Stimulated activated CD4-positive, alpha-beta T cell treated with anti-CD3 and anti-CD28 coated beads, Interleukin-4, amount 100 ng/mL, for 24 hours (primary cell): ENCODE data around the gene CLDN5.
"Not testable (repeated sequence)": the region's sequence is repeated elsewhere in the genome, so short reads cannot be mapped to it uniquely, and the experiment has no call there.

Experiments used
- DNase-seq: peaks from one replicate; pipeline ENCODE4 v3.0.0-alpha.2; 2020

Gene CLDN5

DNA sequence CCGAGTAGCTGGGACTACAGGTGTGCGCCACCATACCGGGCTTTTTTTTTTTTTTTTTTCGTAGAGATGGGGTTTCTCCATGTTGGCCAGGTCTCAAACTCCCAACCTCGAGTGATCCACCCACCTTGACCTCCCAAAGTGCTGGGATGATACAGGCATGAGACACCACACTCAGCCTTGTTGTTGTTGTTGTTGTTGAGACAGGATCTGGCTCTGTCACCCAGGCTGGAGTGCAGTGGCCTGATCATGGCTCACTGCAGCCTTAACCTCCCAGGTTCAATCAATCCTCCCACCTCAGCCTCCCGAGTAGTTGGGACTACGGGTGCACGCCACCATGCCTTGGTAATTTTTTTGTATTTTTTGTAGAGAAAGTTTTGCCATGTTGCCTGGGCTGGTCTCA is 23.4 kb upstream of the CLDN5 start:
- no peak for DNase-seq

DNA sequence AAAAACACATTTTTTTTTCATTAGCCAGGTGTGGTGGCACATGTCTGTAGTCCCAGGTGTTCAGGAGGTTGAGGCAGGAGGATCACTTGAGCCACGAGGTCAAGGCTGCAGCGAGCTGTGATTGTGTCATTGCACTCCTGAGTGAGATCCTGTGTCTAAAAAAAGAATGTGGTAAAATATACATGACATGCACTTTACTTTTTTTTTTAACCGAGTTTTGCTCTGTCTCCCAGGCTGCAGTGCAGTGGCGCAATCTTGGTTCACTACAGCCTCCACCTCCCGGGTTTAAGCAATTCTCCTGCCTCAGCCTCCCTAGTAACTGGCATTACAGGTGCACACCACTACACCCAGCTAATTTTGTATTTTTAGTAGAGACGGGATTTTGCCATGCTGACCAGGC is 22.5 kb upstream of the CLDN5 start:
- no peak for DNase-seq

DNA sequence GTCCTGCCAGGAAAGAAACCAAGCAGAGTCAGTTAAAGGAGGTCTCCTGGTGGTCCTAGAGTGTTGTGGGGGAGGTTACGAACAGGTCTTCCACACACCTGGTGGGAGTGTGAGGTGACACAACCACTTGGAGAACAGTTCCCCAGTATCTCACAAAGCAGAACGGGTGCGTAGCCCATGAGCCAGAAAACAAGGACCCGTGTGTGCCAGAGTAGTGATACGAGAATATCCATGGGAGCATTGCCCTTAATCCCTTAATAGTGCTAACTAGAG is 21.7 kb upstream of the CLDN5 start:
- DNase-seq: no peak

DNA sequence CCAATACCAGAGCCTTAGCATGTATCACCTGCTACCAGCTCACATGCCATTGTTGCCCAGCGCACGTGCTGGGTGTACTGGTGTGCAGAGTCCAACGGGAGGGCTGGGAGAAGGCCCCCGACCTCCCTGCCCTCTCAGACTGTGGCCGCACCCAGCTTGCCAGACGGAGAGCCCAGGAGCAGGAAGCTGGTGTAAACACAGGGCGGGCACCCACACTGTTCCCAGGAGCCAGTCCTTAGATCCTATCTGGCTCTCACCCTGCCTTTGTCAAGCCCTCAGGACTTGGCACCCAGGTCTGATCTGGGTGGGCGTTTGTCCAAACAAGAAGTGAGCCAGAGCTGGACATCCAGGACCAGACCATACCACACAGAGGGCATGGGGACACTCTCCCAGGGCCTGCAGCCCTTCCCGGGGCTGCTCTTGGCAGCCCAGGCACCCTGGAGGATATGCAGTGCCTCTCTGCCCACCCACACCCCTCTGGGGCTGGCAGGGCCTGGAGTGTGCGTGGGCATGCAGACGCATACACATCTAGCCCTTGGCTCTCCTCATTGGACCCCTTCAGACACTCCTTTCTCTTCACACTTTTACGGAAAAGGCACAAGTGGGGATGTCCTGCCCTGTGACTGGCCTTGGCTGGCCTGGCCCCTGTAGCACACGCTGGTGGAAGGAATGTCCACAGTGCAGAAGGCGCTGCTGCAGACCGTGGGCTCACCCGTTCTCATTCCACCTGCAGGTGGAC is 19.9 kb upstream of the CLDN5 start:
- no peak for DNase-seq

DNA sequence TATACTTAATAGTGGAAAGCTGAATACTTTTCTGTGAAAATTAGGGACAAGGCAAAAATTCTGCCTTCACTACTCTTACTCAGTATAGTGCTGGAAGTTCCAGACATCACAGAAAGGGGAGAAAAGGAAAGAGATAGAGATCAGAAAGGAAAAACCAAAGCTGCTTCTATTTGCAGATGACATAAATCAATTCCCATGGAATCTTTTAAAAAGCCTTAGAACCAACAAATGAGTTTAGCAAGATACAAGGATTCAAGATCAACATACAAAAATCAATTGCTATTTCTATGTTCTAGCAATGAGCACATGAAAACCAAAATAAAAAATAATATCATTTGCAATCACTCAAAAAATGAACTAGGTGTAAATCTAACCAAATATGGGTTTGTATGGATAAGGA is 16.2 kb upstream of the CLDN5 start:
- no peak for DNase-seq

DNA sequence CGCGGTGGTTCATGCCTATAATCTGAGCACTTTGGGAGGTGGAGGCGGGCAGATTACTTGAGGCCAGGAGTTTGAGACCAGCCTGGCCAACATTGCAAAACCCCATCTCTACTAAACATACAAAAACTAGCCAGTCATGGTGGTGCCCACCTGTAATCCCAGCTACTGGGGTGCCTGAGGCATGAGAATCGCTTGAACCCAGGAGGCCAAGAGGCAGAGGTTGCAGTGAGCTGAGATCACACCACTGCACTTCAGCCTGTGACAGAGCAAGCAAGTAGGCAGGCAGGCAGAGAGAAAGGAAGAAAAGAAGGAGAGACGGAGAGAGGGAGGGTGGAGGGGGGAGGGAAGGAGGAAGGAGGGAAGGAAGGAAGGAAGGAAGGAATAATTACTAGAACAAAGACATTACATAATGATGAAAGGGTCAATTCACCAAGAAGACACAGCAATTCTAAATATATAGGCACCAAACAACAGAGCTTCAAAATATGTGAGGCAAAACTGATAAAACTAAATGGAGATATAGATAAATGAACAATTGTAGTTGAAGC is 13.8 kb upstream of the CLDN5 start:
- DNase-seq: no peak

DNA sequence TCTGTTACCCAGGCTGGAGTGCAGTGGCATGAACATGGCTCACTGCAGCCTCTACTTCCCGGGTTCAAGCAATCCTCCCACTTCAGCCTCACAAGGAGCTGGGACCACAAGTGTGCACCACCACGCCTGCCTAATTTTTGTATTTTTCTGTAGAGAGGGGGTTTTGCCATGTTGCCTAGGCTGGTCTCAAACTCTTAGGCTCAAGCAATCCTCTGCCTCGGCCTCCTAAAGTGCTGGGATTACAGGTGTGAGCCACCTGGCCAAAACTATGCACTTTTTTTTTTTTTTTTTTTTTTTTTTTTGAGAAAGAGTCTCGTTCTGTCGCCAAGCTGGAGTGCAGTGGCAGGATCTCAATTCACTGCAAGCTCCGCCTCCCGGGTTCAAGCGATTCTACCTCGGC is 12.4 kb upstream of the CLDN5 start:
- DNase-seq: no peak

DNA sequence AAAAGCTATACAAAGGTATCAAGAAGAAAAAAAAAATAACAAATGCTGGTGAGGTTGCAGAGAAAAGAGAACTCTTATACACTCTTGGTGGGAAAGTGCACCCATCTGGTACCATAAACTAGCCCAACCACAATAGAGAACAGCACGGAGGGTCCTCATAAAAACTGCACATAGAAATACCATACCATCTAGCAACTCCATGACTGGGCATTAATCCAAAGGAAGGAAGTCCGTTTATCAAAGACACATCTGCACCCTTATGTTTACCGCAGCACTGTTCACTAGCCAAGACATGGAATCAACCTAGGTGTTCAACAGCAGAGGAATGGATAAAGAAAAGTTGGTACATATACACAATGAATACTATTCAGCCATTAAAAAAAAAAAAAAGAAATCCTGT is 10.8 kb upstream of the CLDN5 start:
- no peak for DNase-seq

DNA sequence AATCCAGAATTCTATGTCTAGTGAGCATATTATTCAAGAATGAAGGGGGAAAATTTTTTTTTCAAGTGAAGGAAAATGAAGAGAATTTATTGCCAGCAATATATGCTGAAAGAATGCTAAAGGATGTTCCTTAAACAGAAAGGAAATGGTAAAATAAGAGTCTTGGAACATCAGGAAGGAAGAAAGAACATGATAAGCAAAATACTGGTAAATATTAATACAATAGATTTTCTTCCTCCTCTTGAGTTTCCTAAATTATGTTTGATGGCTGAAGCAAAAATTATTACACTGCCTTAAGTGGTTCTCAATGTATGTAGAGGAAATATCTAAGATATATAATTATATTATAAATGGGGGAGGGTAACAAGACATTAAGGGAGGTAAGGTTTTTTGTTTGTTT is 9.6 kb upstream of the CLDN5 start:
- DNase-seq: no peak

DNA sequence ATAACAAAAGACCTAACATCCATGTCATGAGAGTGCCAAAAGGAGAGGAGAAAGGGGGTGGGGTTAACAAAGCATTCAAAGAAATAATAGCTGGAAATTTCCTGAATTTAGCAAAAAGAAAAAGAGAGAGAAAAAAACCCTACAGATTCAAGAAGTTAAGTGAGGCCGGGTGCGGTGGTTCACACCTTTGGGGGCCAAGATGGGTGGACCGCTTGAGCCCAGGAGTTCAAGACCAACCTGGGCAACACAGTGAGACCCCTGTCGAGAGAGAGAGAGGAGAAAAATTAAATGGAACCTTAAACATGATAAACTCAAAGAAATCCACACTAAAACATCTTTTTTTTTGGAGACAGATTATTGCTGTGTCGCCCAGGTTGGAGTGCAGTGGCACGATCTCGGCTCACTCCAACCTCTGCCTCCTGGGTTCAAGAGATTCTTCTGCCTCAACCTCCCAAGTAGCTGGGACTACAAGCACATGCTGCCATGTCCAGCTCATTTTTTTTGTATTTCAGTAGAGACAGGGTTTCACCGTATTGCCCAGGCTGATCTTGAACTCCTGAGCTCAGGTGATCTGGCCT is 8.9 kb upstream of the CLDN5 start:
- DNase-seq: no peak

DNA sequence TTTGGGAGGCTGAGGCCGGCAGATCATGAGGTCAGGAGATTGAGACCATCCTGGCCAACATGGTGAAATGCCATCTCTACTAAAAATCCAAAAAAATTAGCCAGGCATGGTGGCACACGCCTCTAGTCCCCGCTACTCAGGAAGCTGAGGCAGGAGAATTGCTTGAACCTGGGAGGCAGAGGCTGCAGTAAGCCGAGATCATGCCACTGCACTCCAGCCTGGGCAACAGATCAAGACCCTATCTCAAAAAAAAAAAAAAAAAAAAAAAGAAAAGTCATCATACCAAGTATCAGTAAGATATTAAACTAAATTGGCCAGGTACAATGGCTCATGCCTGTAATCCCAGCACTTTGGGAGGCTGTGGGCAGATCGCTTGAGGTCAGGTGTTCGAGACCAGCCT is 7.1 kb upstream of the CLDN5 start:
- not testable (repeated sequence) for DNase-seq

DNA sequence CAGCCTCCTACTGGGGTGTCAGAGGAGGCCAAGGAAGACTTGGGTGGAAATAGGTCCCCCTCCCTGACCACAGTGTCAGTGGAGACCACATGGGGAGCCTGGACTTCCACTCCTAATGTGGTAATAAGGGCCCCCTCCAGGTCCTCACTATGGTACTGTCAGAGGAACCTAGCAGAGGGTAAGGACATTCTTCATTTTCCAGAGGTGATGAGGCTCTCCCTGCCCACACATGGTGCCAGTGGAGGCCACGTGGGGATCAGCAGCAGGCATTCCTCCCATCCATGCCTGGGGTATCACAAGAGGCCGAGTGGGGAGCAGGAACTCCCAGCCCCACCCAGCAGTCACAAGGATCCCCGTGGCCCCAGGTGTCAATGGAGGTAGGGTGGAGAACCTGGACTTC is 6.5 kb upstream of the CLDN5 start:
- no peak for DNase-seq

DNA sequence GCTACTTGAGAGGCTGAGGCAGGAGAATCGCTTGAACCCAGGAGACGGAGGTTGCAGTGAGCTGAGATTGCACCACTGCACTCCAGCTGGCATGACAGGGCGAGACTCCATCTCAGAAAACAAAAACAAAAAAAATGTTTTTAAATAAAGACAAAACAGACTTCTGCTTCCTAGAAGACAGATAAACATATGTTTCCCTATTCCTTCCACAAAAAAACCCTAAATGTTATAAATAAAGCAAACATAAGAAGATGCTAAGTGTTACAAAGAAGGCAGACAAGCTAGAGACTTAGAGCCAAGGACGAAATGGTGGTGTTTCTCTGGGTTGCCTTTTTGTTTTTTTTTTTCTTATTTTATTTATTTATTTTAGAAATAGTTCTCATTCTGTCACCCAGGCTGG is 5.6 kb upstream of the CLDN5 start:
- DNase-seq: no peak

DNA sequence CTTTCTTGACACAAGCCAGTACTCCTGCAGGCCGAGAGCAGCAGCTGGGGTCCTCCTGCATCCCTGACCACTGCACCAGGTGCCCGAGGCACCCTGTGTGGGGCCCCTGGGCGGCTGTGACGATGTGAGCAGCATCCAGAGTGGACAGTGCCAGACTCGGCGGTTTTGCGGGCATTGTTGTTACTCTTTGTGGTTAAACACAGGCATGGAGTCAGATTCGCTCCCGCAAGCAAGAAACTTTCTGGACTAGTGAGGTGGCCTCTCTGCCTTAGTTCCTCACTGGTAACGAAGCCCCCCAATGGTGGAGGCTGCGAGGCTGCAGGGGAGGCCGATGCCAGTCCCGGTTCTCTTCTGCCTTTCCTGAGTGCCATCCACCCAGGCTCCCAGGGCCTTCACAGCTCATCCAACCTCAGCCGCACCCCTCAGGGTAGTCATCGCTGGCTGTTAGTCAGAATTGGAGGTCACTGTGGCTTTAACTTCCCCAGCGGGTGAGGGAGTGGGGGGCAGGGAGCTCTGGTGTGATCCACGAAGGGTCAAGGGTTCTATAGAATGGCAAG is 3.7 kb upstream of the CLDN5 start:
- no peak for DNase-seq

DNA sequence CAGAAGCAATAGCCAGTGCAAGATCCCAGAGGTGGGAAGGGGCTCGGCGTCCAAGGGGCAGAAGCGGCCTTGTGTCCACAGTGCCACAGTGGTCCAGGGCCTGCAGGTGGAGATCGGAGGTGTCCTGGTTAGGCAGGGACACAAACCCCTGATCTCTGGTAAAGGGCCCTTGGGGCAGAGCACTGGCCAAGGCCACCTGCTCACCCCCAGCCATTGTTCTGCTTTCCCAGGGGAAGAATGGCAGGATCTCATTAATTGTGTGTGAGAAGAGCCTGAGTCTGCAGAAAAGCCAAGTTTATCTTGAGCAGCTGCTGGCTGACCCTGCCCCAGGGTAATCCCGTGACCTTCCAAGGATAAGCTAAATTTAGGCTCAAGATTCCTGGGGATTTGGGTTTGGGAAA is 3.1 kb upstream of the CLDN5 start:
- no peak for DNase-seq

DNA sequence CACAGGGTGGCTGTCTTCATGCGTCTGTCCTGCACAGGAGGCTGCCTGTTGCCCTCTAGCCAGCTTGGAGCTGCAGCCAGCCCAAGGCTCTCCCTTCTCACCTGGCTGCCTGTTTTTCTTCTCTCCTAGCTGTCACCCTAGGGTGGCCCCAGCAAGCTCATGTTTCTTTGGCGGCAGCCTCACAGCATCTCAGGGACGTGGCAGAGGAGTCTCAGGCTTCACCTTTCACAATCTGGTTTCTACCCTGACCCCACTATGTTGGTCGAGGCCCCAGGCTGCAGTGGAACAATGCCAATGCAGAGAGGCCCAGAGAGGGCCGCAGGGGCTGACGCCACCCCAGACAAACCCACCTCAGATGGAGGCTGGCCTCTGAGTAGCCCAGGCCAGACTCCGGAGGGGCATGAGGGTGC is 2.5 kb upstream of the CLDN5 start:
- DNase-seq: no peak

DNA sequence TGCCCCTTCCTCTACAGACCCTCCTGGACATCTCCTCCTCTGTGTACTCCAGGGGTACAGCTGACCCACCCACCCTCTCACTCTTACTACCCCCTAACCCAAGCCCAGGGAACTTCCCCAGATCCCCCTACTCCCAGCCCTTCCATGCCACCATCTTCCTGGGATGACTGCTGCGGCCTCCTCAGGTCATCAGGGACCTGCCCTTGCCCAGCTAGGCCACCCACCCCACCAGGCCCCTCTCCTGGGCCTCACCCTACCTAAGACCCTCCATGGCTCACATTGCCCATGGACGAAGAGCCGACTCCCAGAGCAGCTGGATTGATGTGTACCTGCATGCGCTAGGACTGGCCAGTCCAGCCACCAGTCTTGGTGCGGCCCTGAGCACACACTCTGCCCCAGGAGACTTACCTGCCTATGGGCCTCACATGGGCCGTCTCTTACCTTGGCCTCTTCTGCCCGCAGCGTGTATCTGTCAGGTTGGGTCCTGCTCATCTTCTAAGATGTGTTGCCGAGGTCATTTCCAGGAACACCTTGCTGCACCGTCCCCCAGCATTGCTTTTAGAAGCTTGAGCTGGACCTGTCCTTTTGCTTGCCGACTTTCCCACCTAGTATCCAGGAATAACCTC is 2.0 kb upstream of the CLDN5 start:
- DNase-seq: no peak

DNA sequence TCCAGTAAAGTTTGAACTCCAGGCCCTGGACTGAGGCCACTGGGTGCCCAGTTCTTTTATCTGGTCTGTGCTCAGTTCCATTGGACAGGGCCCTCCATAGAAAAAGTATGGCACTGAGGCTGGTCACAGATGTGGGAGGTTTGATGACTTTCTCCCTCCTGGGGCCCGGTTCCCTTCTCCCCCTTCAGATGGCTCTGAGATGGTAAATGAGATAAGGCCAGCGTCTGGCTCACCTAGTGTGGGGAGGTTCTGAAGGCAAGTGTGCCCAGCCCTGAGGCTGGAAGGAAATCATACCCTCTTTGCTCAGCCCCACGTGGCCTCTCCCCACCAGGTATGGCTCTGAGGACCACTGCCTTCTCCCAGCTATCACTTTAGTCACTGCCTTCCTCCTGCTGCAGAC is 1.5 kb upstream of the CLDN5 start:
- DNase-seq: no peak

DNA sequence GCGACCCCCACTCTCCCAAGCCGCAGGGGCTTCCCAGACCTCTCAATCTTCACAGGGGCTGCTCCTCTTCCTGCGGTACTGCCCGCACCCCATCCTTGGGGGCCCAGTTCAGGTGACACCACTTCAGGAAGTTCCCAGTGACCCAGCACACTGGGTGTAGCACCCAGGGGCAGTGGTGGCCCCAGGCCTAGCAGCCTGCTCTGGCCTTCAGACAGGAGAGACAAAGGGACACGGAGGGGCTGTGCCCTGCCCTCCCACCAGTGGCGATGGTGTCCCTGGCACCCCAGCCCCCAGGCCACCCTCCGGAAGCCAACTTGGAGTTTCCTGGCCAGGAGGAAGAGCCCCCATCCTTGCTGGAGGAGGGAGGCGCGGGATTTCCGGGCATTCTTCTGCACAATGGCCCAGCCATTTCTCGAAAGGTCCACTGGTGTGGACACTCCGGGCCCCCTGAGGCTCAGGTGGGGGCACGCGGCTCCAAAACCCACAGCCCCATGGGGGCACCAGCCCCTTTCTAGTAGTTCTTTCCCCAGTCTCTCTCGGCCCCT is 978 bp upstream of the CLDN5 start:
- no peak for DNase-seq

DNA sequence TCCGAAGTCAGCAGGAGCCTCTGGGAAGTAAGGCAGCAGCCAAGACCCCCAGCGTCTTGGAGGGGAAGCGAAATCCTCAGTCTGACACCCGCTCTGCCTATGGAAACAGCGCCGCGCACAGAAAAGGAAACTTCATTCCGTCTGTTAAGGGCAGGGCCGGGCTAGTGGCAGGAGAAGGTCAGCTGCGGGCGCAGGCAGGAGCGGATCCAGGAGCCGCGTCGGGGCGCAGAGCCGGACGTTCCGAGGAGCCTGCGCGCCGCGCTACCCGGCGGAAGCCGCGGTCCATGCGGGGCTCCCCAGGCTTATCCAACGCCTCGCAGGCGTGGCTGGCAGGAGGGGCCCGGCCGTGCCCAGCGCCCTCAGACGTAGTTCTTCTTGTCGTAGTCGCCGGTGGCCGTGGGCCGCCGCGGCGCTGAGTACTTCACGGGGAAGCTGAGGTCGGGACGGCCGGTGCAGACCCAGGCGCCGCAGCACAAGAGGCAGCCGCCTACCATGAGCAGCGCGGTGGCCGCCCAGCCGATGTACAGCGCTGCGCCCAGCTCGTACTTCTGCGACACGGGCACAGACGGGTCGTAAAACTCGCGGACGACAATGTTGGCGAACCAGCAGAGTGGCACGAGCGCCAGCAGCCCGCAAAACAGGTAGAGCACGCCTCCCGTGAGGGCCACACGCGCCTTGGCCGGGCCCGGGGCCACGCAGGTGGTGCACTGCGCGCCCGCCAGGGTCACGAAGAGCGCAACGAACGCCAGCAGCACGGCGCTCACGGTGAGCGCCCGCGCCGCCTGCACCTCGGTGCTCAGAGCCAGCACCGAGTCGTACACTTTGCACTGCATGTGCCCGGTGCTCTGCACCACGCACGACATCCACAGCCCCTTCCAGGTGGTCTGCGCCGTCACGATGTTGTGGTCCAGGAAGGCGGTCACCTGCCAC is 705 bp downstream of the CLDN5 start:
- DNase-seq: no peak

DNA sequence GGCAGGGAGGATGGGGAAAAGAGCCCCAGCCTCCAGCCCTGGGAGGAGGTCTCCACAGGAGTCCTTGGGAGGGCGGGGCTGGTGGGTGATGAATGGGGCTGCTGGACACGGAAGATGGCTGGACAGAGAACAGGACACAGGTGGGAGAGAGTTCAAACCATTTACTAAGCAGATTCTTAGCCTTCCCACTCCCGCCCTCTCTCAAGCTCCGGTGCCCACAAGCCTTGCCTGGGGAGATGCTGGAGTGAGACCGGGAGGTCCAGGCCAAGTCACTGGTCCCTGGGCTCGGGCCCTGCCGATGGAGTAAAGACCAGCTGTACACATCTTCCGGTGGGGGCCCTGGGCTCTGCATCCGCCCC is 1.4 kb downstream of the CLDN5 start:
- DNase-seq: no peak

DNA sequence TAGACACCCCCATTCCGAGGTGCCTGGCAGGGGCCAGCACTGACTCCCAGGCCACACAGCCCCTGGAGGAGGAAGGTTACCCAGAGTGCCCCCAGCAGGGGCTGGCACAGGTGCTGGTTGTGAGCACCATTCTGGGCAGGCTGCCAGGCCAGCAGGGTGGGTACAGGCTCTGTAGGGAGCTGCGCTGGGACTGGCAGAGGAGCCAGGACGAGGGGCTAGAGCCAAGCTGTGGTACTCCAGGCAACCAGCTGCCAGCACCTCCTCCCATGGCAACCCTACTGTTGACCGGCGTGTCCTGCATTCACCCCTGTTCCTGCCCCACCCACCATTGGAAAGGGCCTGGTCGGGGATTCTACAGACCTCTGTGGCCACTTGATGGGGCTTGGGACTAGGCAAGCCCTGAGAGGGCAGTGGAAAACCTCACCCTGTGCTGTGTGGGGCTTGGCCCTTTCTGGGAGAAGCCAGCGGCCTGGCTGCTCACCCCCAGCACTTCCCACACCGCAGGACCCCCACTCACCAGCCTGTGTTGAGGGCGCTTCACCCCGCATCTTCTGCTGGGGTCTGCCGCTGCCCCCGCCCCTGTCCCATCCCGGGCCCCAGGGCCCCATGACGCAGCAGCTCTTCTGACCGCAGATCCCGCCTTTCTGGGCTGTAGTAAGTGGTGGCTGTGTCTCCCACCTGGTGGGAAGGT is 1.9 kb downstream of the CLDN5 start:
- no peak for DNase-seq
